ENCODE measurements around the gene TRIM41. TPM values are rescaled to one million over a fixed set of nuclear protein-coding genes. Genes with fewer than 3 reads are reported as not detected.

Gene TRIM41
- total and polyA plus RNA-seq, 9 of the 15 experiments (the other 6 are each of a cell fraction or from before 2014, with no cell fraction given): 1.8 to 47.6 (median 20.9) TPM

GRCh38 chr5:181223058-181223728 is at the start of gene TRIM41 (continued):
- 0 out of 2 replicates have a peak, but pooled peaks have one; percentile 12 for TF ChIP-seq SMAD3 (CRISPR knock-in tag; conservative IDR thresholded peaks at IDR 0.05)
- TF ChIP-seq, protein P1, sequence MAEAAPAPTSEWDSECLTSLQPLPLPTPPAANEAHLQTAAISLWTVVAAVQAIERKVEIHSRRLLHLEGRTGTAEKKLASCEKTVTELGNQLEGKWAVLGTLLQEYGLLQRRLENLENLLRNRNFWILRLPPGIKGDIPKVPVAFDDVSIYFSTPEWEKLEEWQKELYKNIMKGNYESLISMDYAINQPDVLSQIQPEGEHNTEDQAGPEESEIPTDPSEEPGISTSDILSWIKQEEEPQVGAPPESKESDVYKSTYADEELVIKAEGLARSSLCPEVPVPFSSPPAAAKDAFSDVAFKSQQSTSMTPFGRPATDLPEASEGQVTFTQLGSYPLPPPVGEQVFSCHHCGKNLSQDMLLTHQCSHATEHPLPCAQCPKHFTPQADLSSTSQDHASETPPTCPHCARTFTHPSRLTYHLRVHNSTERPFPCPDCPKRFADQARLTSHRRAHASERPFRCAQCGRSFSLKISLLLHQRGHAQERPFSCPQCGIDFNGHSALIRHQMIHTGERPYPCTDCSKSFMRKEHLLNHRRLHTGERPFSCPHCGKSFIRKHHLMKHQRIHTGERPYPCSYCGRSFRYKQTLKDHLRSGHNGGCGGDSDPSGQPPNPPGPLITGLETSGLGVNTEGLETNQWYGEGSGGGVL (CRISPR knock-in tag; IDR thresholded peaks at IDR 0.05): no peak
- TF ChIP-seq MCM3 (IDR thresholded peaks at IDR 0.05): no peak
- no peak for TF ChIP-seq SMARCA4 (IDR thresholded peaks at IDR 0.05)
- 0 out of 2 replicates have a peak, but pooled peaks have one; percentile 10 for TF ChIP-seq OTX1 (CRISPR knock-in tag; IDR thresholded peaks at IDR 0.05)
- peak; percentile 1 for TF ChIP-seq ZNF24 (IDR thresholded peaks at IDR 0.05)
- TF ChIP-seq BCLAF1 (IDR thresholded peaks at IDR 0.05; ENCODE audit: borderline replicate concordance in 1 of 2, control insufficient read depth in 1 of 2, low read depth in 2 of 2, low read length in 1 of 2): no peak; a peak in 1 of 4 replicates
- TF ChIP-seq TRIM25 (IDR thresholded peaks at IDR 0.05; ENCODE audit: borderline replicate concordance): no peak
- TF ChIP-seq ZNF239 (CRISPR knock-in tag; IDR thresholded peaks at IDR 0.05): no peak; the same call in 1 of the 2 replicates
- no peak for TF ChIP-seq NFXL1 (CRISPR knock-in tag; IDR thresholded peaks at IDR 0.05)
- 0 out of 2 replicates have a peak, but pooled peaks have one; percentile 78 for TF ChIP-seq NR4A1 (CRISPR knock-in tag; IDR thresholded peaks at IDR 0.05)
- no peak for TF ChIP-seq NR4A1 (tag; IDR thresholded peaks at IDR 0.05)
- TF ChIP-seq HMGXB4 (CRISPR knock-in tag; IDR thresholded peaks at IDR 0.05): no peak; the same call in 1 of the 2 replicates
- TF ChIP-seq, protein P2, sequence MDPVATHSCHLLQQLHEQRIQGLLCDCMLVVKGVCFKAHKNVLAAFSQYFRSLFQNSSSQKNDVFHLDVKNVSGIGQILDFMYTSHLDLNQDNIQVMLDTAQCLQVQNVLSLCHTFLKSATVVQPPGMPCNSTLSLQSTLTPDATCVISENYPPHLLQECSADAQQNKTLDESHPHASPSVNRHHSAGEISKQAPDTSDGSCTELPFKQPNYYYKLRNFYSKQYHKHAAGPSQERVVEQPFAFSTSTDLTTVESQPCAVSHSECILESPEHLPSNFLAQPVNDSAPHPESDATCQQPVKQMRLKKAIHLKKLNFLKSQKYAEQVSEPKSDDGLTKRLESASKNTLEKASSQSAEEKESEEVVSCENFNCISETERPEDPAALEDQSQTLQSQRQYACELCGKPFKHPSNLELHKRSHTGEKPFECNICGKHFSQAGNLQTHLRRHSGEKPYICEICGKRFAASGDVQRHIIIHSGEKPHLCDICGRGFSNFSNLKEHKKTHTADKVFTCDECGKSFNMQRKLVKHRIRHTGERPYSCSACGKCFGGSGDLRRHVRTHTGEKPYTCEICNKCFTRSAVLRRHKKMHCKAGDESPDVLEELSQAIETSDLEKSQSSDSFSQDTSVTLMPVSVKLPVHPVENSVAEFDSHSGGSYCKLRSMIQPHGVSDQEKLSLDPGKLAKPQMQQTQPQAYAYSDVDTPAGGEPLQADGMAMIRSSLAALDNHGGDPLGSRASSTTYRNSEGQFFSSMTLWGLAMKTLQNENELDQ (CRISPR knock-in tag; IDR thresholded peaks at IDR 0.05; ENCODE audit: borderline replicate concordance): no peak
- no peak for TF ChIP-seq PTRF (tag; IDR thresholded peaks at IDR 0.05)

Measured in K562 (cell line).